Mucosa of gallbladder (tissue), 1 donor: ENCODE results near the gene P2RY14. TPM values are rescaled to one million over a fixed set of nuclear protein-coding genes. Genes with fewer than 3 reads are reported as not detected.

Source experiments
- DNase-seq: peaks from one replicate; pipeline ENCODE4 v3.0.0-alpha.2; 2020; ENCODE audit warnings: low spot score
- total RNA-seq: library from RNA; stranded (reverse); gene quantifications from one replicate; pipeline ENCODE4 v1.2.1, GENCODE V29; 2021
- donor health status: DM: no; HTN: no; CAD: no.

The P2RY14 gene
- total RNA-seq, 1 donor from 2014 or later = 14.6 TPM

GRCh38 chr3:151301787-151302186, 23.4 kb upstream of the P2RY14 start:
- DNase-seq = no peak

GRCh38 chr3:151300539-151300938, 22.2 kb upstream of the P2RY14 start:
- DNase-seq = no peak

- DNase-seq = no peak
Observed at GRCh38 chr3:151299006-151299405, 20.7 kb upstream of the P2RY14 start.

GRCh38 chr3:151297429-151297828, 19.1 kb upstream of the P2RY14 start:
- DNase-seq = no peak

GRCh38 chr3:151296226-151296625, 17.9 kb upstream of the P2RY14 start:
- DNase-seq = no peak

- no peak for DNase-seq
Observed at GRCh38 chr3:151293127-151293526, 14.8 kb upstream of the P2RY14 start.

- no peak for DNase-seq
Observed at GRCh38 chr3:151290673-151291072, 12.3 kb upstream of the P2RY14 start.

GRCh38 chr3:151289445-151289844, 11.1 kb upstream of the P2RY14 start:
- no peak for DNase-seq

GRCh38 chr3:151285940-151286339, 7.6 kb upstream of the P2RY14 start:
- no peak for DNase-seq

- no peak for DNase-seq
Observed at GRCh38 chr3:151283907-151284461, 5.6 kb upstream of the P2RY14 start.

- no peak for DNase-seq
Observed at GRCh38 chr3:151283387-151283786, 5.0 kb upstream of the P2RY14 start.

GRCh38 chr3:151282921-151283320, 4.6 kb upstream of the P2RY14 start:
- DNase-seq = no peak

- DNase-seq = no peak
Observed at GRCh38 chr3:151281671-151282324, 3.5 kb upstream of the P2RY14 start.

GRCh38 chr3:151276687-151277042, 1.7 kb downstream of the P2RY14 start:
- DNase-seq = no peak

- no peak for DNase-seq
Observed at GRCh38 chr3:151276038-151276686, 2.2 kb downstream of the P2RY14 start.

- DNase-seq = no peak
Observed at GRCh38 chr3:151275091-151275490, 3.3 kb downstream of the P2RY14 start.

GRCh38 chr3:151269631-151270030, 8.7 kb downstream of the P2RY14 start:
- no peak for DNase-seq

GRCh38 chr3:151268267-151269235, 9.8 kb downstream of the P2RY14 start:
- DNase-seq = no peak

GRCh38 chr3:151267066-151267465, 11.3 kb downstream of the P2RY14 start:
- DNase-seq = no peak

- no peak for DNase-seq
Observed at GRCh38 chr3:151265866-151266265, 12.5 kb downstream of the P2RY14 start.

- no peak for DNase-seq
Observed at GRCh38 chr3:151265166-151265565, 13.2 kb downstream of the P2RY14 start.

- no peak for DNase-seq
Observed at GRCh38 chr3:151264605-151265004, 13.7 kb downstream of the P2RY14 start.
